Adrenal gland (tissue), 5 donors: ENCODE data around the gene H2BK1.

Source experiments
- CTCF ChIP-seq, 6 experiments: fragments of 450-650 bp in 4 of 6; fragments of 200-600 bp in 2 of 6; sonication (generic) in 1 of 6; IDR thresholded peaks; 1 replicate in 5 of 6; 2 replicates in 1 of 6; pipeline versions ENCODE4 v1.5.1 to v1.8.0; 2016 to 2021; ENCODE audit warnings: antibody characterized with exemption in 6 of 6, mild to moderate bottlenecking in 2 of 6, moderate library complexity in 1 of 6
- POLR2A ChIP-seq, 2 donors: fragments of 450-650 bp; IDR thresholded peaks; one replicate each; pipeline ENCODE4 v1.6.1; 2017; ENCODE audit warnings: antibody characterized with exemption in 2 of 2, mild to moderate bottlenecking in 2 of 2, moderate library complexity in 1 of 2
- donor health status: DM: no; HTN: no; CAD: no.

- no peak for TF ChIP-seq CTCF (IDR thresholded peaks at IDR 0.05)
- TF ChIP-seq POLR2A (IDR thresholded peaks at IDR 0.05) = no peak
Measured at GRCh38 chr7:151246851-151247580, 36.7 kb upstream of the H2BK1 start.
